Measurements from ENCODE around the gene MYH16.

GRCh38 chr7:99257065-99257464 is 15.6 kb upstream of the MYH16 start:
- no peak for TF ChIP-seq GLIS3 (CRISPR knock-in tag; IDR thresholded peaks at IDR 0.05)
- no peak for TF ChIP-seq ZNF565 (CRISPR knock-in tag; conservative IDR thresholded peaks at IDR 0.05; ENCODE audit: low read depth)
- no peak for TF ChIP-seq CSDC2 (CRISPR knock-in tag; IDR thresholded peaks at IDR 0.05)
- TF ChIP-seq TOX (CRISPR knock-in tag; IDR thresholded peaks at IDR 0.05; ENCODE audit: borderline replicate concordance), result no peak
- no peak for TF ChIP-seq ZFP30 (CRISPR knock-in tag; IDR thresholded peaks at IDR 0.05)

Data from SK-N-SH treated with all-trans-retinoic acid at 6 μM for 48 hours (cell line).